GM10847 (cell line): Measurements from ENCODE around the gene LRRC71.

Source experiments
- POLR2A ChIP-seq: IDR thresholded peaks from 2 replicates; pipeline ENCODE4 v1.6.1; 2011; ENCODE audit not compliant: insufficient read length; ENCODE audit errors: extremely low read depth

LRRC71 gene

DNA sequence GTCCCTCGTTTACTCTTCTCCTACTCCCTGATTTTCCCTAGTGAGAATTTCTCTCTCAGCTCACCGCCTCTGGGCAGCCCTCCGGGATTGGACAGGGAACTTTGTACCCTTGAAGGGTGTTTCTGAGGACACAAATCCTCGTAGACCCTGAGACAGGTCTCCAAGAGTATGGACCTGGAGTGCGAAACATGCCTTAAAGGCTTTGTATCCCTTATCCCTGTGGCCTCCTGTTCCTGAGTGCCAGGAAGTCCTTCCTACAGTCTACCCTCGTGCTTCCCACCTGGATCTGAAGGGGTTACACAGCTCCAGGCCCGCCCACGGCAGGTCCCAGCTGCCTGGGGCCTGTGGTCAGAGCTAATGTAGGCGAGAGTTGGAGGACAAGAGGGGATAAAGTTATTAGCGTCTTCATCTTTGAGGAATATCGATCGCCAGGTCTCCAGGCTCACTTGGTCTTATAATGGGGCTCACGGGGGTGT, 34.5 kb upstream of the LRRC71 start:
- TF ChIP-seq POLR2A = no peak

DNA sequence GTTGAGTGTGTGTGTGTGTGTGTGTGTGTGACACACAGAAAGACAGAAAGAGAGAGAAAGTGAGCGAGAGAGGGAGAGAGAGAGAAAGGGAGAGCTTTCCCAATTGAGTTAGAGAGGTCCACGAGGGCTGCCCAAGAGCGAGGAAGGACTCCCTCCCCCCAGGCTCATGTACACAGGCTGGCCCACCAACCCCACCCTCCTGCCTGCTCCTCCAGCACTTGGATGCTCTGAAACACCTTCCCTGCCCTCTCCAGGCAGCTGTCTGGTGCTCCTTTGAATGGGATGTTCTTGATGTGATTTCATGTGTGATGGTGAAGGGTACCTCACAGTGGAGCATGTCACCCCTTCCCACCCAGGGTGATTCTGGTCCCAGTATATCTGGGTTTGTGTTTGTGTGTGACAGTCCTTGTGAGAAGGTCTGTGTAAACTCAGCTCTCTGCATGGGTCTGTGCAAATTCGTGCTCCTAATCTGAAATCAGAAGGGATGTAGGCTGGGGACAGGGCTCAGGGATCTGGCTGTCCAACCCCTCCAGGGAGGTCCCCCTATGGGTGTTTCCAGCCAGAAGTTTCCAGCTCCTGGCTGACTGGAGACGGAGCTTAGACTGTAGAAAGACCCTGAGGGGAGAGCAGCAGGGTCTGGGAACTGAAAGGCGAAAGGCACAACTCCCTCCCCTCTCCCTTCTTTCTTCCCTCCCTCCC, 33.7 kb upstream of the LRRC71 start:
- no peak for TF ChIP-seq POLR2A

DNA sequence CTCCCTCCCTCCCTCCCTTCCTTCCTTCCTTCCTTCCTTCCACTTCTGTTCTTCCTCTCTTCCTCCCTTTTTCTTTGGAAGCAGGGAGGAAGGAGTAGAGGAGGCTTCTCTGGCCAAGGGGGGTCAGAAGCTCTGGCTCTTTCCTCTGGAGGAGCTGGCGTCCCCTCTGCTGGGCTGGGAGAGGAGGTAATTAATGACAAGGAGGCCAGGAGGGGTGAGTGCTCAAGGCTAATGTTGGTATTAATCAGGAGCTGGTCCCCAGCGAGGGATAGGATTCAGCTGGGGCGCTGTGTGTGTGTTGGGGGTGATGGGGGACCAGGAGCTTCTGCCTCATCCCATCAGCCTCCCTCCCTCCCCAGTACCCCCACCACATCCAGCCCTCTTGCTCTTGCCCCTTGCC, 33.1 kb upstream of the LRRC71 start:
- TF ChIP-seq POLR2A = no peak

DNA sequence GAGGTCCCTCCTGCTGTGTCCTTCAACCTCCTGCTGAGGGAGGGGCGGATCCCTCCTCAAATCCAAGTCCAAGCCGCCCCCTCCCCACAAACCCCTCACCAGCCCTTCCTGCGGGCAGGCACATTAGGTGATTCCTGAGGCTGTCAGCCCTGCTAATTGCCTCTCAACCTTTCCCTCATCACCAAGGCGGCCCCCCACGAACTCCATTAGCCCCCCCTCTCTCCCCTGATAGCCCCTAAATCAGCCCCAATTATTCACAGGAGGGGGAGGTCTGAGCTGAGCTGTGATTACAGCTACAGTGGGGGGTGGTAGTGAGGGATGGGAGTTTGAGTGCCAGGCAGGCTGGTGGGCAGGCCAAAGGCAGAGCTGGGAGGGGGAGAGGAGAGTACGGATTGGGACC, 32.7 kb upstream of the LRRC71 start:
- TF ChIP-seq POLR2A = no peak

DNA sequence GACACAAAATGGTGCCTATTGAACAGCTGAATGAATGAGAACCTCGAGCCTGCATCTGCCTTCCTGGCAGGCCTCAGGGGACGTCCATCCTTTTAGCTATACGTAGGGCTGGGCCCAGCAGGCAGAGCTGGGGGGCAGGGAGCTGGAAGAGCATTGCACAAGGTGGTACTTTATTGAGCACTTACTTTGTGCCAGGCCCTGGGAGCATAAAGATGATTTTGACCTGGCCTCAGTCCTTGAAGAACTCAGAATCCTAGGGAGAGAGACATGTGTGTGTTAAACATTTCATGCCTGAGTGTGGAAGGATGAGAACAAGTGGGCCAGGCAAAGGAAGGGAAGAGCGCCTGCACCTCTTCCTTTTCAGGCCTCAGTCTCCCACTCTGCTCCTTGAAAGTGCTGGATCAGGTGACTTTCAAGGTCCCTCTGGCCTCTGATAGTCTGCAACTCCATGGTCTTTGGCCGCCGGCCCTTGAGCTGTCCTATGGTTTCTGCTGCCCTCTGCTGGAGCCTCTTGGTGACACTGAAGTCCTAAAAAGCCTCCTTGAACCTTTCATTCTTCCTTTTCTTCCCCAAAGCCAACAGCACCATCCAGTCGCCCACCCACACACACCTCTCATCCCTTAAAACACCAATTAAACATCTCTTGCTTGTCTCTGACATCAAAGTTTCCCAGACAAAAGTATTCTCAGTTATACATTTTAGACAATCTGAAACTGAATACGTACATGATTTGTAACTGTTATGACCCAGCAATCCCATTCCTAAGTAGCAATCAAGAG, 30.4 kb upstream of the LRRC71 start:
- TF ChIP-seq POLR2A = no peak

DNA sequence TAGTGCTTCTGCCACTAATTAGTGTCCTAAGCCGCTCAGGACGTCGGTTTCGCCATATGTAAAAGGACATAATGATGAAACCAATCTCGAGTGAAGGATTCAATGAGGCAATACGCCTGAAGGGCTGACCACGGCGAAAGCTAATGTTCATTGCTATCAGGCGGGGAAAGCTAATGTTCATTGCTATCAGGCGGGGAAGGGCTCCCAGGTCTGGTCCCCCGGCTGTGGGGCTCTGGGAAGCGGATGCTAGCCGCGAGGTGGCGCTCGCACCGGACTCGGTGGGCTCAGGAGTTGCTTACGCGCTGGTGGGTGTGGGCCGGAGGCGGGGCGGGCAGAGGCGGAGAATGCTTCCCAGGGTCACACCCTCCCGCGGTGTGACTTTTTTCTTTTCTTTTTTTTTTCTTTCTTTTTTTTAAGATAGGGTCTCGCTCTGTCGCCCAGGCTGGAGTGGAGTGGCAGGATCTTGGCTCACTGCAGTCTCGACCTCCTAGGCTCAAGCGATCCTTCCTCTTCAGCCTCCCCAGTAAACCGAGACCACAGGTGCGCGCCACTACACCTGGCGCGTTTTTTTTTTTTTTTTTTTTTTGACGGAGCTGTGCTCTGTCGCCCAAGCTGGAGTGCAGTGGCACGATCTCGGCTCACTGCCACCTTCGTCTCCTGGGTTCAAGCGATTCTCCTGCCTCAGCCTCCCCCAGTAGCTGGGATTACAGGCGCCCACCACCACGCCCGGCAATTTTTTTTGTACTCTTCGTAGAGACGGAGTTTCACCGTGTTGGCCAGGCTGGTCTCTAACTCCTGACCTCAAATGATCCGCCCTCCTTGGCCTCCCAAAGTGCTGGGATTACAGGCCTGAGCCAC, 28.0 kb upstream of the LRRC71 start:
- no peak for TF ChIP-seq POLR2A

DNA sequence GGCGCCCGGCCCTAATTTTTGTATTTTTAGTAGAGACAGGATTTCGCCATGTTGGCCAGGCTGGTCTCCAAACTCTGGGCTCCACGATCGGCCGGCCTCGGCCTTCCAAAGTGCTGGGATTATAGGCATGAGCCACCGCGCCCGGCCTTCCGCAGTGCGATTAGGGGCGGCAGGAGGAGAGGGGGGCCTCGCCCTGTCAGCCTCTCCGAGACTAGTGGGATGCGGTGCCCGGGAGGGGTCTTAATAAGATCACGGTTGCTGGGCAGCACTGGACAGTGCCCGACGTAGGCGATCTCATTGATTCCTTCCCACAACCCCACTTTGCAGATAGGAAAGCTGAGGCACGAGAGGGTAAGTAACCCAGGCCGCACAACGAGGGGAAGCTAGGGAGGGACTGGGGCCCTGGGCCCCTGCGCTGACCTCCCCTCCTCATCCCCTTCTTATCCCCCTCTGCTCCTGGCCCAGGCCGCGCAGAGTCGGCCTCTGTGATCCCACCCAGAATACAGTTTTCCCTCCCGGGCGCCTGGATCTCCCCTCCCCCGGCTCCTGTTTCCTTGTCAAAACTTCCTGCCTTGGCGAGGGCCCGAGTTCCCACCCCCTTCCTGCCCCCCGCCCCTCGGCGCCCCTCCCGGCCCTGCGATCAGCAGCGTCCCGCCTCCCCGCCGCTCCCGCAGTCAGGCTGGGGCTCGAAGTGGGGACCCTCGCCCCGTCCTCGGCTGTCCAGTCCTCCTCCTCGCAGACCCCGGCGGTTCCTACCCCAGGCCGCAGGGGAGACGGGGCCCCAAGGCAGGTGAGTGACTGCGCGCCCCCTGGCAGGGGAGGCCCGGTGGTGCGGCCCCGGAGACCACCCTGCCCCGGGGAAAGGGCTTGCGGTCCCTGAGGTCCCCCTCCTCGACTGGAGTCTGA, 27.1 kb upstream of the LRRC71 start, which contains the start of gene PEAR1:
Gene PEAR1 (plus strand): TSS at position 671 of the 906 bp plus-strand sequence. CDS start 10,209 bp downstream, outside the sequence.
- no peak for TF ChIP-seq POLR2A

DNA sequence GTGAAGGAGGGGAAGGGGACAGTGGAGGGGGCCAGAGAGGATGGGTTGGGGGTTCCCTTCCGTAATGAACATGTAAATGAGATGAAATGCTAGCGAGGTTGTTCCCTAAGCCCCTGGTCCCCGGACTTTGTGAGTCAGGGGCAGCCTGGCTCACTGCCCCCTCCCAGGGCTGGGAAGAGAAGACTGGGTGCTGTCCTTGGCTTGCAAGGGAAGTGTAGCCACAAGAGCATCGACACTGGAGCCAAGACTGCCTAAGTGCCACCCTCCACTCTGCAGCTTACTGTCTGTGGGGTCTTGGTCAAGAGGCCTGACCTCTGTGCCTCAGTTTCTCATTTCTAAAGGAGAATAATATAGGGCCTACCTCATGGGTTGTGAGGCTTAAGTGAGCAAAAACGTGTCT, 26.4 kb upstream of the LRRC71 start:
- no peak for TF ChIP-seq POLR2A

DNA sequence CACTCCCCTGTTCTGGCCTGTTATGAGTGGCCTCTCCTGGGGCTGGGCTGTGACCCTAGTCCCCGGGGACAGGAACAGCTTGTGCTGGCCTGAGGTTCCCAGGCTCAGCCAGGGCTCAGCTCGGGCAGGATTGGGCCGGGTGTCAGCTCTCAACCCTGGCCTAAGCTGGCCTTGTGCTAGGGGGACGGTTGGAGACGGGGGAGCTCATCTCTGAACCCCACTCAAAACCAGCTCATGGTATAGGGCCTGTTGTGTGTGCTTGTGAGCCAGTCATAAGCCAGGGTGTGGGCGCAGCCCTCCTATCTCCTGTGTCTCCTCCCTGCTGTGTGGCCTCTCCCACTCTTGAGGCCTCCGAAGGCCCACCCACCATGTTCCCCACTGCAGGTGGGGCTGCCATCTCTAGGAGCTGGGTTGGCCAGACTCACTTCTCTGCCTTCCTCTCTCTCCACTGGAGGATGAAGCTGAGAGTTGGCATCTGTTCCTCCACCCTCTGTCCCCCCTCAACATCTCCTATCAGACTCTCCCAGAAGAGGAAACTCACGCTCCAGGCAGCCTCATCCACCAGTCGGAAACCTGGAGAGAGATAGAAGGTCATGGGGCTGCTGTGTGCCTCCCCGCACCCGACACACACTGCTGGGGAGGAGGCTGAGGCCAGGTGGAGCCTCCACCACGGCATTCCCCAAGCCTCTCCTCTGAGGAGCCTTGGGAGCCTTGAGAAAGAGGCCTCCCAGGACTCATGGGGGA, 25.5 kb upstream of the LRRC71 start:
- TF ChIP-seq POLR2A = no peak

DNA sequence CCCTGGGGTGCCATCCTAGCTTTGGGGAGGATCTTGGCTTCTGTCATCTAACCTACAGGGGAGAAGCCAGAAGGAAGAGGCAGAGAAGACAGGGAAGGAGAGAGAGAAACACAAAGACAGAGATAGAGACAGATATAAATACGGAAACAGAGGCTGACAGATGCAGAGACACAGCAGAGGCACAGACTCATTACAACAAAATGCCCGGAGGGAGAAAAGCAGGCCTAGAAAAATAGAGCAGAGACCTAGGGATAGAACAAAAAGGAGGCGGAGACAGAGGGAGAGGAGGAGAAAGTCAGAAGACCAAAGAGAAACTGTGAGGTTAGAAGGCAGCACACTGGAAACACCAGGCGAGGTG, 25.0 kb upstream of the LRRC71 start:
- TF ChIP-seq POLR2A = no peak

DNA sequence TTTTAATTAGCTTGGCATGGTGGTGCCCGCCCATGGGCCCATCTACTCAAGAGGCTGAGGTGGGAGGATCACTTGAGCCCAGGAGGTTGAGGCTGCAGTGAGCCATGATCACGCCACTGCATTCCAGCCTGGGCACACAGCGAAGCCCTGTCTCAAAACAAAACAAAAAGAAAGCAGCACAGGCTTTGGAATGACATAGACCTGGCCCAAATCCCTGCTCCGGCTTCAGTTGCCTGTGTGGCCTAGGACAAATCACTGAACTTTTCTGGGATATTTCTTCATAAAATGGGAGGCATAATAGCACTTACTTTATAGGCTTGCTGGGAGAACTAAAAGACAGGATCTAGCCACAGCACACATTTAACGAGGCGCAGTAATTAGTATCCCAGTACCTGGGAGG, 24.5 kb upstream of the LRRC71 start:
- TF ChIP-seq POLR2A = no peak

DNA sequence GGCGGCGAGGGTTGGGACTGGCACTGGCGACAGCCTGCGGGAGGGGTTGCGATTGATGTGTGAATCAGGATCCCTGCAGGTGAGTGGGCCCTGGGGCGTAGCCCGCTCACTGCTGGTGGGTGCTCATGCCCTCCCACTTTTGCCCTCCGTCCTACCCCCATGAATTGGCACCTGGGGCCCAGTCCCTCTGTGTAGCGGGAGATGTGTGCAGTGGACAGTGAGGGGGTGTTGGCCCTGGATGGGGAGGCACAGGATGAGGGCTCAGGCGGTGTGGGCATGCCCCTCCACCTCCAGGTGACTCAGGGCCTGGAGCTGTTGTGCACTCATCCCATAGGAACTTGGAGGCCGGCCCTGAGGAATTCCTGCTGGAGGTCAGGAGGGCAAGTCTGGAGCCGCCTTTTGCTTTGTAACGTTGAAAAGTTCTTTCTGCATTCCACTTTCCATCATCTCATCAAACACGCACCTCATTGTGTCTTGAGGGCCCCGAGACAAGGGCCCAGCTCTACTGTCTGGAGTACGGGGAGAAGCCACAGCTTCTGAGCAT, 23.9 kb upstream of the LRRC71 start:
- no peak for TF ChIP-seq POLR2A

DNA sequence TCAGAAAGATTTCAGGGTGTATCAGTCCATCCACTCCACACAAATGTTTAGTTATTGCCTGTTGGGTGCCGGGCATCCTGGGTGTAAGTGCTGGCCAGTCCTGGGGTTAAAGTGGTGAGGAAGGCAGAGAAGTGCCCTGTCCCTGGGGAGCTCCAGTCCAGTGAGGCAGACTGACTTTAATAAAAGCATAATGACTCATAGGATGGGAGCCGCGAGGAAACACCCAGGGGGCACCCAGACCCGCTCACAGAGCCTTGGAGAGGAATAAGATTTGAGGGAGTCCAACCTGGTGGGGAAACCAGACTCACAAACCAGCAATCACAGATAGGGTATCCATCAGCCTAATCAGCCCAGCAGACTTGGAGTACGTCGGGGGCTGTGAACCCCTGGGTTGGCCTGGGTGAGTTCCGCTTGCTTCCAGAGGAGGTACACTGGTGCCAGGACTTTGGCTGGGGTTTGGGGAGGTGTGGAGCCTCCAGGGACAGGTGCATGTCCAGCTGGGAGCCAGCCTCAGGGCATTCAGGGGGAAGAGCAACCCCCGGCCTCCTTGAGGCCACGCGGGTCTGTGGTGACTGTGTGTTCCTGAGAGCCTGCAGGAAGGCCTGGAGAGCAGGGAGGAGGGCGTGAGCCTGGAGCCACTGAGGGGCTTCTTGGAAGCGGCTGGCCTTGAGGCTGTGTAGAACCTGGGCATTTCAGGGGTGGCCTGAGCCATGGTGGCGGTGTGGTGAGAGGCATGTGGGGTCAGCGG, 23.2 kb upstream of the LRRC71 start:
- no peak for TF ChIP-seq POLR2A

DNA sequence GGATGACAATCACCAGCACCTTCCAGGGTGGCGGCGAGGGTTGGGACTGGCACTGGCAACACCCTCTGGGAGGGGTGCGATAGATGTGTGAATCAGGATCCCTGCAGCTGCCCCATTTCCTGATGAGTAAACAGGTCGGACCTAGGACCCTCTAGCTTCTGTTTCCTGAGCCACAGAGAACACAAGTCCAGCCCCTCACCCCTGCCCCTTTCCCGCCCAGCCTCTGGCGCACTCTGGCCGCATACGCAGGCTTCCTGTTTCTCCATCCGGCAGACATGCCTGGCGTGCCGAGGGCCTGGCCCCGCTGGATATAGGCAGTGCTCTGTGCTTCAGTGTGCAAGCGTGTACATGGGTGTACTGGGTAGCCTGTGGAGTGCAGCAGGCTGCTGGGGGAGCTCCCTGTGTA, 22.3 kb upstream of the LRRC71 start:
- no peak for TF ChIP-seq POLR2A
